Measurements from ENCODE around the gene CACNA1D. TPM values are rescaled to one million over a fixed set of nuclear protein-coding genes. Genes with fewer than 3 reads are reported as not detected.

CACNA1D gene
- total RNA-seq, 2 experiments from 2014 or later, result not detected

DNA sequence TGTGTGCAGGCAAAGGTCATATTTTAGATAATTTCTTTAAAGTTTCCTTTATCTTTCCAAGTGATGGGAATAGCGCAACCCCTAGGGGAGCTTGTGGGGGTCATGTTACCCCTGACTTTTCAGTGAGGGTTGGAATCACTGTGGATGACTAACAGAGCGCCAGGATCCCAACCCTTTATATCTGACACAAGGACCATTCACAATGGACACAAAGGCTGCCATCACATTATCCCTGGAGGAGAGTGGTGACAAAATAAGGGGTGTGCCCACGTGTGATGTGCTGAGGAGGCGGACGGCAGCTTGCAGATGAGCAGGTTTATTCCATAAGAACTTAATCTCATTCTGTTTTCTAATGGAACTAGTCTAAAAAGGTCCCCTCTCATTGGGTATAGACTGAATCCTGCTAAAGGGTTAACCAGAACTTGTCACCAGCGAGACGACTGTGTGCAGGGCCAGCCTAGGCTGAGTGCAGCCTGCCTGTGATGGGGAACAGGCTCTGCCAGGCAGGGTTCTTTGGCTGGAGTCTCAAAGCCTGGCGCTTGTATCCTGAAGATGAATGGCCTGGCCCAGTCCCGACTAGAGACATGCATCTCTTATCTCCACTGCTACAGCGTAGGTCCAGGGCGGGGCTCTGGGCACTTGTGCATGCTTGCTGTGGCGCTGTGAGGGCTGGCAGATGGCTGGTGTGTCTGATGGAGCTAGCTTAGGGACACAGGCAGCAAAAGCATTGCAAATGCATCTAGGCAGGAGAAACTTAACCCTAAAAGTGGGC is 301.6 kb downstream of the CACNA1D start:
- Mint-ChIP-seq H3K27ac (no peak overlapping the region), H3K4me3 (no peak overlapping the region), H3K9me3 (no peaks in the 10 kb centered on the region), H3K27me3 (ENCODE audit: low read depth) (no peaks in the 10 kb centered on the region), H3K4me1 (ENCODE audit: low read depth) (no peaks in the 10 kb centered on the region), H3K36me3 (ENCODE audit: low read depth) (no peaks in the 10 kb centered on the region)
- CTCF ChIA-PET, result no interaction called here
- intact Hi-C loops (cut with micrococcal nuclease), result no loop called here
- no peak for DNase-seq

- Mint-ChIP-seq H3K4me3 (no peak overlapping the region), H3K9me3 (no peaks in the 10 kb centered on the region), H3K36me3 (ENCODE audit: low read depth) (no peaks in the 10 kb centered on the region), H3K27ac (no peak overlapping the region), H3K4me1 (ENCODE audit: low read depth) (no peaks in the 10 kb centered on the region), H3K27me3 (ENCODE audit: low read depth) (no peaks in the 10 kb centered on the region)
- CTCF ChIA-PET, result no interaction called here
- no peak for DNase-seq
- intact Hi-C loops (cut with micrococcal nuclease), result no loop called here
Observed at GRCh38 chr3:53798144-53798543, 303.7 kb downstream of the CACNA1D start.

GRCh38 chr3:53799338-53799865 is 305.0 kb downstream of the CACNA1D start:
- Mint-ChIP-seq H3K27me3 (ENCODE audit: low read depth) (no peaks in the 10 kb centered on the region), H3K4me3 (no peak overlapping the region)

DNA sequence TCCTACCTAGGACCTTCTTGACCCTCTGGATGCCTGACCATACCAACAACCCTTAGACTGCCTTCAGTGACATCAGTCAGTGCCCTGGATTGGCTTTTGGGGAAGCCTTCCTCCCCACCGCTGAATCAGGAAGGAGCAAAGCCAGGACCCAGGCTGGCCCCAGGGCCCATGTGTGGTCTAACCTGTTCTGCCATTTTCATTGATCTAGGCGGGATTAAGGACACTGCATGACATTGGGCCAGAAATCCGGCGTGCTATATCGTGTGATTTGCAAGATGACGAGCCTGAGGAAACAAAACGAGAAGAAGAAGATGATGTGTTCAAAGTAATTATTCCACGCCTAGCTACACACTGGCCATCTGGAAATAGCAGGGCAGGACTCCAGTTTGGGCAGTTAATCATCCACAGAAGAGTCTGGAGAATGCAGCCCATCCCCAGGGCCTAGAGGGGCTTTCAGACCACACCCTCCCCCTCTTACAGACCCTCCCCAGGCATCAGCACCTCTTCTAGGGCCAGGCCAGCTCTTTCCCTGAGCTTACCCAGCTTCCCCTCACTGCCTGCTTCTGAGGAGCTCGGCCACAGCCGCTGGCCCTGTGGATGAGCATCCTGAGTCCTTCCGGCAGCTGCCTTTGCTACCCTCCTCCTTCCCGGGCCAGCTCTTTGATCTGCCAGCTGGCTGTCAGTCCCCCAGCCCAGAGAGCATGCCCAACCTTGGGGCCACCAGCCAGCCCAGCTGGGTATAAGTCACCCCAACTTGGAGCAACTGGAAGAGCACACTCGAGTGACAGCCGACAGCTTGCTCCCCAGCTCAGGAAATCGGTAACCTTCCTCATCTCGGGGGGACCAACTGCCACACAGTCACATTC is 305.9 kb downstream of the CACNA1D start:
- no peak for DNase-seq
- Mint-ChIP-seq H3K4me3 (no peak overlapping the region), H3K4me1 (ENCODE audit: low read depth) (no peaks in the 10 kb centered on the region), H3K27me3 (ENCODE audit: low read depth) (no peaks in the 10 kb centered on the region), H3K36me3 (ENCODE audit: low read depth) (no peaks in the 10 kb centered on the region), H3K9me3 (no peaks in the 10 kb centered on the region), H3K27ac (no peak overlapping the region)
- intact Hi-C loops (cut with micrococcal nuclease), result no loop called here
- CTCF ChIA-PET, result no interaction called here

More at GRCh38 chr3:53799338-53799865, 305.0 kb downstream of the CACNA1D start:
- Mint-ChIP-seq H3K4me1 (ENCODE audit: low read depth) (no peaks in the 10 kb centered on the region), H3K27ac (no peak overlapping the region), H3K36me3 (ENCODE audit: low read depth) (no peaks in the 10 kb centered on the region), H3K9me3 (no peaks in the 10 kb centered on the region)
- DNase-seq, result no peak
- intact Hi-C loops (cut with micrococcal nuclease), result no loop called here
- CTCF ChIA-PET, result no interaction called here

DNA sequence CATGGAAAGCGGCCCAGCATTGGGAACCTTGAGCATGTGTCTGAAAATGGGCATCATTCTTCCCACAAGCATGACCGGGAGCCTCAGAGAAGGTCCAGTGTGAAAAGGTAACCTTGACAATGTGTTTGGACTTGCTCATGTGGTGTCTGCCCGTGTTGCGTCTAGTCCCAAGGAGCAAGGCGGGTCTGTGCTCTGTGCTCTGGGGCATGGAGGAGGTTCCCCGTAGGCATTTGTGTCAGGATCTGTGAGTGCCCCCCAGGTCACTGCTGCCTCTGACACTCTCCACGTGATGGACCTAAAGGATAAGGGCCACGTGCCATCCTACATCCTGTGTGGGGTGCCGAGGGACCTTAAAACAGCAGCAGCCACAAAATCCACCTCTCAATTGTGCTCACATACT is 306.9 kb downstream of the CACNA1D start:
- intact Hi-C loops (cut with micrococcal nuclease), result no loop called here
- Mint-ChIP-seq H3K27ac (no peak overlapping the region), H3K36me3 (ENCODE audit: low read depth) (no peaks in the 10 kb centered on the region), H3K9me3 (no peaks in the 10 kb centered on the region), H3K4me3 (no peak overlapping the region), H3K4me1 (ENCODE audit: low read depth) (no peaks in the 10 kb centered on the region), H3K27me3 (ENCODE audit: low read depth) (no peaks in the 10 kb centered on the region)
- no peak for DNase-seq
- CTCF ChIA-PET, result no interaction called here

GRCh38 chr3:53802256-53802880 is 308.0 kb downstream of the CACNA1D start:
- H3K36me3 Mint-ChIP-seq (ENCODE audit: low read depth), result no peaks in the 10 kb centered on the region
- intact Hi-C loops (cut with micrococcal nuclease), result no loop called here
- no peak overlapping the region for H3K4me3 Mint-ChIP-seq
- no peaks in the 10 kb centered on the region for H3K4me1 Mint-ChIP-seq (ENCODE audit: low read depth)
- CTCF ChIA-PET, result interaction anchor here (0.7 kb wide), 1 partner anchor 300 kb away, joined by 3 read pairs; no protein-coding TSS in a partner anchor
- H3K27ac Mint-ChIP-seq, result no peak overlapping the region
- no peaks in the 10 kb centered on the region for H3K27me3 Mint-ChIP-seq (ENCODE audit: low read depth)
- DNase-seq, result no peak
- no peaks in the 10 kb centered on the region for H3K9me3 Mint-ChIP-seq

- Mint-ChIP-seq H3K4me1 (ENCODE audit: low read depth) (no peaks in the 10 kb centered on the region), H3K9me3 (no peaks in the 10 kb centered on the region), H3K27ac (no peak overlapping the region), H3K36me3 (ENCODE audit: low read depth) (no peaks in the 10 kb centered on the region), H3K27me3 (ENCODE audit: low read depth) (no peaks in the 10 kb centered on the region), H3K4me3 (no peak overlapping the region)
- intact Hi-C loops (cut with micrococcal nuclease), result no loop called here
- no peak for DNase-seq
- CTCF ChIA-PET, result interaction anchor here (0.7 kb wide), 1 partner anchor 301 kb away, joined by 3 read pairs; no protein-coding TSS in a partner anchor
Observed at GRCh38 chr3:53803124-53803815, 308.9 kb downstream of the CACNA1D start.

DNA sequence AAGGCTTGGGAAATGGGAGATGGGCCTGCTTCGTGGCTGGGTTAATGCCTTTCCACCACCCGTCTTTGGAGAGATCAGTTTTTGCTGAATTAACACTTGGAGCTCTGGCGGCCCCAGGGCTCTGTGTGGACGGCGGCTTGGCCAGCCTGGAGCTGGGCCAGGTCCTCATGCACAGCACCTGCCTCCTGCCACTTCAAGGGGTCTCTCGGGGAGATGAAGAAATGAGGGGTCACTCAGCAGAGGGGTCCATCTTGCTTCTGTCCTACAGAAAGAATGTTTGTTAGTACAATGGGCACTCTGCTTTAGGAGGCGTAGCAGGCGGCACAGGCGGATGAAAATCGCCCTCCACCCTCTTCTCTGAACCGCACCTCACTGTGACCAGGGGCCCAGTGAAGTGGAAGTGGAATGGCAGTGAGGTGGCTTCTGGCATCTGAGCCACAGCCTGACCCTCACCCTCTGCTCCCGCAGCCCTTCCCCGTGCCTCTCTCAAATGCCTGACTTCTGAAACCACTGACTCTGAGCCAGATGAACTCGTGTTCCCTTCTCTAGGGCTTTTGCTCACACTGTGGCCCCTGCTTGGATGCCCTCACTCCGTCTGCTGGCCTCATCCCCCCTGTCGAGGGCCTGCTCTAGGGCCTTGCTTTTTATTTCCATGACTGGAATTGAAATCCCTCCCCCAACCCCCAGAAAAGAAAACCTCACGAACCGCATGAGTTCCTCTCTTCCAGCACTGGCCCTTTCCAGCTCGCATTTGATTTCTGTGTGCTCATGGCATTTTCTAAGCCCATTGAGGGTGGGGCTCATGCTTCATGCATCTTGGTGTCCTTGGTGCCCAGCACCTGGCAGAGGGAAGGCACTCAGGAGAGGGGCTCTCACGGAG is 309.6 kb downstream of the CACNA1D start:
- H3K4me3 Mint-ChIP-seq, result no peak overlapping the region
- no peak overlapping the region for H3K27ac Mint-ChIP-seq
- H3K4me1 Mint-ChIP-seq (ENCODE audit: low read depth), result no peaks in the 10 kb centered on the region
- no peak for DNase-seq
- no peaks in the 10 kb centered on the region for H3K9me3 Mint-ChIP-seq
- H3K36me3 Mint-ChIP-seq (ENCODE audit: low read depth), result no peaks in the 10 kb centered on the region
- intact Hi-C loops (cut with micrococcal nuclease), result no loop called here
- CTCF ChIA-PET, result no interaction called here
- no peaks in the 10 kb centered on the region for H3K27me3 Mint-ChIP-seq (ENCODE audit: low read depth)

DNA sequence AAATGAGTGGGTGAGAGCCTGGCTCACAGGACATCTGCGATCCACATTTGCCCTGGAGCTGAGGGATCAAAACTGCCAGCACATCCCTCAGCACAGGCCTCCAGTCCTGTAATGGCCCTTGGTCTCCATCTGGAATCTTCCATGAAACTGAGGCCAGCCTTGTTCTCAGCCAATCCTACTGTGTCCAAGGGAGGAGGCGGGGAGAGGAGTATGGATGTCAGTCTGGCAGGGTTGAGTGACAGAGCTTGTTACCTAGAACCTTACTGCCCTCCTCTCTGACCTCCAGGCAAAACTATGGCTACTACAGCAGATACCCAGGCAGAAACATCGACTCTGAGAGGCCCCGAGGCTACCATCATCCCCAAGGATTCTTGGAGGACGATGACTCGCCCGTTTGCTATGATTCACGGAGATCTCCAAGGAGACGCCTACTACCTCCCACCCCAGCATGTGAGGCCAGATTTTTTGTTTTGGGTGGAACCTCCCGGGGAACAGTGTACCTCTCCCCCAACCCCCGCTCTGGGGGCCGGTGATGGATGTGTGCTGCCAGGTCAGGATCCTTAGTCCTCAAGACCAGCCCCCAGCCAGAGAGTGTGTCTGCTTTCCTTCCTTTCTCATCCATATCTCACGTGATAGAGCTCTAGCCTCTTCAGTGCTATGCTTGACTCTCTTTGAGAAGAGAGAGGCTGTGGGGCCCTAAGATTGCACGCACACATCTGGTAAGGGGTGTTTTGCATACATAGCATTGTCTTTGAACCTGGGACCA is 310.5 kb downstream of the CACNA1D start:
- H3K4me1 Mint-ChIP-seq (ENCODE audit: low read depth), result no peaks in the 10 kb centered on the region
- CTCF ChIA-PET, result no interaction called here
- H3K27ac Mint-ChIP-seq, result no peak overlapping the region
- no peak overlapping the region for H3K4me3 Mint-ChIP-seq
- H3K27me3 Mint-ChIP-seq (ENCODE audit: low read depth), result no peaks in the 10 kb centered on the region
- H3K36me3 Mint-ChIP-seq (ENCODE audit: low read depth), result no peaks in the 10 kb centered on the region
- intact Hi-C loops (cut with micrococcal nuclease), result no loop called here
- no peaks in the 10 kb centered on the region for H3K9me3 Mint-ChIP-seq
- DNase-seq, result no peak

DNA sequence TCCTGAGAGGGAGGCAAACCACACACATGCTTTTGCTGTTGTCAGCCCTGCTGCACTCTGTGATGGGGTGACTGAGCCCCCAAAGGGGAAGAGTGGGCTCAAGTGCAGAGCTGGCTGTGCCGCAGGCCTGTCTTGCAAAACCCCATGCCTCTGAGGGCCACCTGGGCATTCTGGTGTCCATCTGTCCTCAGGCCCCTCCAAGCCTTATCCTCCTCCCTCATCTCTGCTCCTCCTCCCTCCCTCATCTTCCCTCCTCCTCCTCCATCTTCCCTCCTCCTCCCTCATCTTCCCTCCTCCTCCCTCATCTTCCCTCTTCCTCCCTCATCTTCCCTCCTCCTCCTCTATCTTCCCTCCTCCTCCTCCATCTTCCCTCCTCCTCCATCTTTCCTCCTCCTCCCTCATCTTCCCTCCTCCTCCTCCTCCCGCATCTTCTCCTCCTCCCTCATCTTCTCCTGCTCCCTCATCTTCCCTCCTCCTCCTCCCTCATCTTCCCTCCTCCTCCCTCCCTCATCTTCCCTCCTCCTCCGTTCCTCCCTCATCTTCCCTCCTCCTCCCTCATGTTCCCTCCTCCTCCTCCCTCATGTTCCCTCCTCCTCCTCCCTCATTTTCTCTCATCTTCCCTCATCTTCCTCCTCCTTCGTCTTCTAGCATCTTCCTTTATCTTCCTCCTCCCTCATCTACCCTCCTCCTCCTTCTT is 311.2 kb downstream of the CACNA1D start:
- no peaks in the 10 kb centered on the region for H3K27me3 Mint-ChIP-seq (ENCODE audit: low read depth)
- H3K27ac Mint-ChIP-seq, result no peak overlapping the region
- CTCF ChIA-PET, result no interaction called here
- no peaks in the 10 kb centered on the region for H3K9me3 Mint-ChIP-seq
- intact Hi-C loops (cut with micrococcal nuclease), result no loop called here
- no peaks in the 10 kb centered on the region for H3K4me1 Mint-ChIP-seq (ENCODE audit: low read depth)
- H3K36me3 Mint-ChIP-seq (ENCODE audit: low read depth), result no peaks in the 10 kb centered on the region
- no peak overlapping the region for H3K4me3 Mint-ChIP-seq
- no peak for DNase-seq
